ENCODE data around the gene SRSF6.
"Not testable (repeated sequence)": the region's sequence is repeated elsewhere in the genome, so short reads cannot be mapped to it uniquely, and the experiment has no call there.

The SRSF6 gene

DNA sequence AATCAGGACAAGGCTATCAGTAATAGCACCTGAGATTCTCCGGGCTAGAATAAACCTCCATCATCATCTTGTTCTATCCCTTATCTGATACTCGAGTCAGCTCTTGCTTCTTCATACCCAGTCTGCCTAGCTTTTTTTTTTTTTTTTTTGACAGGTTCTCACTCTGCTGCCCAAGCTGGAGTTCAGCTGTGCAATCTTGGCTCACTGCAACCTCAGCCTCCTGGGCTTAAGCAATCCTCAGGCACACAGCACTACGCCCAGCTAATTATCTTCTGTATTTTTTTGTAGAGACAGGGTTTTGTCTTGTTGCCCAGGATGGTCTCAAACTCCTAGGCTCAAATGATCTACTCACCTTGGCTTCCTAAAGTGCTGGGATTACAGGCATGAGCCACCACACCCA, 19.5 kb downstream of the SRSF6 start:
- DNase-seq (ENCODE audit: low read depth): no peak

DNA sequence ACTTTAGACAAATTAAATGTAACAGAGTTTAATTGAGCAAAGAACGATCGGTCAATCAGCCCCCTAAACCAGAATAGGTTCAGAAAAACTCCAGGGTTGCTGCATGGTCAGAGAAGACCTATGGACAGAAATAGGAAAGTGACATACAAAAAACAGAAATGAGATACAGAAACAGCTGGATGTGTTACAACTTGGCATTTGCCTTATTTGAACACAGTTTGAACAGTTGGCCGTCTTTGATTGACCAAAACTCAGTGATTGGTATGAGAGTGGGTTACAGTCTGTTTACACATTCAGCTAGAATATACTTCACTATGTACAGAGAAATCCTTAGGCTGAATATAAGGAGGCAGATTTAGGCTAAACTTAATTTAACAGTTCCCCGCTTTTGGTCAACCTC, 19.9 kb downstream of the SRSF6 start:
- no peak for DNase-seq (ENCODE audit: low read depth)

DNA sequence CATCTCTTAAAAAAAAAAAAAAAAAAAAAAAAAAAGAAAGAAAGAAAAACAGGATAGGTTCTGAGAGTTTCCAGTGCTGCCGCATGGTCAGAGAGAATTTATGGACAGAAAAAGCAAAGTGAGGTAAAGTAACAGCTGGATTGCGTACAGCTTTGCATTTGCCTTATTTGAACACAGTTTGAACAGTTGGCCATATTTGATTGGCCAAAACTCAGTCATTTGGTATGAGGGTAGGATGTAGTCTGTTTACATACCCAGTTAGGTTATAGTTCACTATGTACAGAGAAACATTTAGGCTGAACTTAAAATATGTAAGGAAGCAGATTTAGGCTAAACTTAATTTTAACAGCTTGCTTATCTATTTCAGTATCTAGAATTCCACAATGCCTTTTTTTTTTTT, 32.3 kb downstream of the SRSF6 start:
- DNase-seq (ENCODE audit: low read depth): no peak

DNA sequence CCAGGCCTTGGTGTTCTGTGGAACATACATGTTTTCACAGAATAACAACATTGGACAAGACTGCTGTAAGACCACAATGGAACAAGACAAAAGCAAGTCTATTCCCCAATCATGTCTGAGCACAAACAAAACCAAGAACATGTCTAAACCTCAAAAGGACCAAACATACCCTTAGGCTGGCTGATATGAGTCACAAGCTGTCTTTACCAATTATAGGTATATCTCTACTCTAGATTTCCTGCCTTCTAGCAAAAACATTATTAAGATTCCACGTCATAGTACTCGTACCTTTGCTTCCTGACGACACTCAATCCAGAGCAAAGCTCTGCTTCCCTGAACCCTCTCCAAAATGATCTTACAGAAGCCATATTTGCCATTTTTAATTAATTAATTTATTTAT, 34.4 kb downstream of the SRSF6 start:
- peak; percentile 69 for DNase-seq (ENCODE audit: low read depth)

DNA sequence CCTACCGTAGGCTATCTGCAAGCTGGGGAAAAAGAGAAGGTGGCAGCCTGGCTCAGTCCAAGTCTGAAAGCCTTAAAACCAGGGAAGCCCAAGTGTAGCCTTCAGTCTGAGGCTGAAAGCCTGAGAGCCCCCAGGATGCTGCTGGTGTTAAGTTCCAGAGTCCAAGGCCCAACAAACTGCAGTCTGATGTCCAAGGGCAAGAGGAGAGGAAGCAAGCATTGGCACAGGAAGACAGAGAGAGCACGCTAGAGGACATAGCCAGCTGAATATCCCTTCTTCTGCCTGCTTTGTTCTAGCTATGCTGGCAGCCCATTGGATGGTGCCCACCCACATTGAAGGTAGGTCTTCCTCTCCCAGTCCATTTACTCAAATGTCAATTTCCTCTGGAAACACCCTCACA, 37.7 kb downstream of the SRSF6 start:
- no peak for DNase-seq (ENCODE audit: low read depth)

DNA sequence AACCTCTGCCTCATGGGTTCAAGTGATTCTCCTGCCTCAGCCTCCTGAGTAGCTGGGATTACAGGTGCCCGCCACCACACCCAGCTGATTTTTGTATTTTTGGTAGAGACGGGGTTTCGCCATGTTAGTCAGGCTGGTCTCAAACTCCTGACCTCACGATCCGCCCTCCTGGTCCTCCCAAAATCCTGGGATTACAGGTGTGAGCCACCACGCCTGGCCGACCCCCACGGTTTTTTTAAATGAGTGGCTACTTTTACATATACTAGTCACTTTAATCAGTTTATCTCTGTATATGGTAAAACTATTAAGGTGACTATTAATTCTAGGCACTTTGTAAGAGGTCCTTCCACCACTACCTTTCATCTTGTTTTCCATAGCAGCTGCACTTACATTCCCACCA, 44.3 kb downstream of the SRSF6 start:
- not testable (repeated sequence) for DNase-seq (ENCODE audit: low read depth)

DNA sequence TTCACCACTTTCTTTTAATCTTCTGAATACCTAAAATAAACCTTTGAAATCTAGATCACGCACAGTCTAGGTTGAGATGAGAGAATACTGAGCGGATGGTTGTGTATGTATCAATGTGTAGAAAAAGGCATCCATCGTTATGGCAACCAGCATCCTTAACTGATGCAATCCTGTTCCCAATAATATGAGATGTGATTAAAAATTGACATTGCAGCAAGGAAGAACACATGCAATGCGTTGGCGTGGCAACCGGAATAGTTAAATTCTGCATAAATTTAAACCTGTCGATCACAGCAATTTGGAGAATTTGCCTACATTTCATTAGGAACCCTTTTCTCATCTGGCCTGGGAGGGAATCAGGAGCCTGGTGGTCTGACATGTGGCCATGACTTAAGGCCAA, 48.5 kb downstream of the SRSF6 start:
- DNase-seq (ENCODE audit: low read depth): no peak

DNA sequence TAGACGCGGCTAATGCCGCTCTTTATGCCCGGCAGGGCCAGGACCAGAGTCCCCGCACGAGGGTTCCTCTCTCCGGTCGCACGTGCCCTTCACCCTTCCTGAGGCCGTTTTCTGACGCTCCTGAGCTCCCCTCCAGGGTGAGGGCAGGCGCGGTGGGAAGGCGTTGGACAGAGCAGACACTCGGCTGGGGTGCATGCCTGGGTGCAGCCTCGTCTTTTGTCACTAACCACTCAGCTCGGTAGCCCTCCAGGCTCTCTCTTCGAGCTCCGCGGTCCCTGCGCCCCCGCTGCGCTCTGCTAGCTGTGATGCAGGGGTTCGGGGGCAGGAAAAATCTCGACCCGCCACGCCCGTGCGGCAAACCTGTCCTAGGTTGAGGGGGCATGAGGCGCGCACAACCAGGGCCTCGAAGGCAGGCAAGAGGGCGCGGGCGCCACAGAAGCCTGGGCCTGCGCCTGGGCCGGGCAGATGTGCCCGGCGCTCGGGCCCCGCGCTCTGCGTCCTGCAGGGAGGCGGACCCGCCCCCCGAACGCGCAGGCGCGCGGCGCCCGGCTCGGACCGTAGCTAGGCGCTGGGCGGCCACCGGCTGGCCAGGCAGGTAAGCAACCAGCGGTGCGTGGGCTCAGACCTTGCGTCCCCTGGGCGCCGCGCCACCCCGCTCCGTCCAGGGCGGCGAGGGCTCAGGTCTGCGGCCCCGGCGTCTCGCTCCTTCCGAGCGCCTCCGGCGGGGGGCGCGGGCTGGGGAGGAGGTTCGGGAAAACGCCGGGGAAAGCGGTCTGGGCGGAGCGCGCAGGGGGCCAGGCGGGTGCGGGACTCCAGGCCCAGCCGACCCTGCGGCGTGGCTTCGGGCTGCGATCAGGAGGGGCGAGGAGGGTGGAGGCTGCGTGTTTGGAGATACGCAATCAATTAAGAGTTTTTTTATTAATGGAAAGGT, 49.7 kb downstream of the SRSF6 start, which contains the start of gene L3MBTL1:
L3MBTL1 (plus strand) TSS at position 548 of the 931 bp plus-strand sequence. CDS start 5,807 bp downstream, outside the sequence.
- DNase-seq (ENCODE audit: low read depth): peak; percentile 61

DNA sequence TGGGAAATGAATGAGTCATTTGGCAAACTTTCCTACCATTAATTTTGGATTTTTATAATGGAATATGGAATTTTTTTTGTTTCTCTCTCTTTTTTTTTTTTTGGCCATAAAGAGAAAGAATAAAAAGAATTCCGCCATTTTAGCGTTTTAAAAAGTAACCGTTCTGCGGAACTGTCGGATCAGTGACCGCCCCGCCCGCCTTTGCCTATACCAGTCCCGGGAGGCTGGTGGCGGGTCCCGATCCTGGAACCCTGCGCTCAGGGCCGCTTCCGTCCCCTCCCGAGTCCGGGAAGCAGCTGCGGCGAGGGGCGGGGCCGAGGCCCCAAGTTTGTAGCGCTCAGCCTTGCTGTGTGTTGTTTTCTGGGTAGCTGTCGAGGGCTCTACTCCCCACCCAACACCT, 50.4 kb downstream of the SRSF6 start:
- no peak for DNase-seq (ENCODE audit: low read depth)

DNA sequence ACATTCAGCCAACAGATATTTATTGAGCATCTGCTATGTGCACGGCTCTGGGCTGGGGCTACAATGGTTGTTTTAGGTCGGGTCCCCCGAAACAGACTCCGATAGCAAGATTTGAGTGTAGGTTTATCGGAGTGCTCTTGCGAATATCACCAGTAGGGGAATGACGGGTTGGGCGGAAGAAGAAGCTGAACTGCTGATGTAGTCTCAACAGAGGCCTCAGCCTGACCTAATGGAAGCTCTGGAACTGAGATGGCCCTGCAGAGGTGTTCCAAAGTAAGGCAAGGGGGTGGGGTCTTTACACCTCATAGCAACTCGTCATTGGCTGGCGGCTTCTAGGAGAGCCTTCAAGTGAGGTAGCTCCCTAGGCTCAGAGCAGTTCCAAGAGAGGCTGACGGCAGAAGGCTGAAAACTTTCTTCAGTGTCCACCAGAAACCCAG, 50.9 kb downstream of the SRSF6 start:
- DNase-seq (ENCODE audit: low read depth): peak; percentile 27

DNA sequence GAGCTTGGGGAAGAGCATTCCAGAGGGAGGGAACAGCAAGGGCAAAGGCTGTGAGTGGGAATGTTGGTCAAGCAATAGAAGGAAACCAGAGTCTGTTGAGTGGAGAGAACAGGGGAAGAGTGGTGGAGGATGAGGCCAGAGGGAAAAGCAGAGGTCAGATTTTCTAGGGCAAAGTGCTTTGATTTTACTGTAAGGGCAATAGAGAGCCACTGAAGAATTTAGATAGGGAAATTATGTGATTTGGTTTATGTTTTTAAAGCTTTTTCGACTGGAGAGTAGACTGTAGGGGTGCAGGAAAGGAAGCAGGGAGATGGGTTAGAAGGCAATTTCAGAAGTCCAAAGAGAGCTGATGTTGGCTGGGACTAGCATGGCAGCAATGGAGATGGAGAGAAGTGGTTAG, 54.2 kb downstream of the SRSF6 start:
- no peak for DNase-seq (ENCODE audit: low read depth)

DNA sequence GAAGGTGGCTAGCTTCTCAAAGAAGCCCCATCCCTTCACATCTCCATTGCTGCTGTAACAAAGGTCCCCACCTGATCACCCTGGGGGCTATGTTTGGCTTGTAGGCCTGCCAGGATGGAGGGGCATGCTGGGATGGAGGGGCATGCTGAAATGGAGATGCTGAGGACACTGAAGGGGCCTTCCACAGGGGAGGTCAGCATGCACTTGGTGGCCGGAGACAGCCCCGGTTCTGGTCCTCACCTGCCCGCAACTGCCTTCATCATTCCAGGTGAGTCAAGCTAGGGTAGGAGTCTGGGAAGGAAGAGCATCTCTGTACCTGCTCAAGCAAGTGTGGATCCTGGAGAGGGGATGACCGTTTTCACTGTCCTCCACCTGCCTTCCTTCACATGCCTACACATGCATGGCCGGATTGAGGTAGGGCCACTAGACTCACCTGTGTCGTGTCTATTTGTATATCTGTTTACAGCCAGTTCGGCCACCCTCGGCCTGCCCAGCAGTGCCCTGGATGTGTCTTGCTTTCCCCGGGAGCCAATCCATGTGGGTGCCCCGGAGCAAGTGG, 55.8 kb downstream of the SRSF6 start:
- no peak for DNase-seq (ENCODE audit: low read depth)

Measured in ELR (cell line).